Astrocyte of the spinal cord (primary cell): ENCODE data around the gene SOAT1.

Source experiments
- DNase-seq: peaks from one replicate; pipeline ENCODE4 v3.0.0; 2011; ENCODE audit warnings: low read depth, low spot score
- H3K4me3 ChIP-seq: 2 replicates; pipeline ENCODE4 v1.5.1; 2011; ENCODE audit warnings: low read depth, mild to moderate bottlenecking, low read length, moderate library complexity
- CTCF ChIP-seq: IDR thresholded peaks from 2 replicates; pipeline ENCODE4 v1.5.1; 2012; ENCODE audit warnings: low read depth, mild to moderate bottlenecking, low read length, inconsistent platforms
- in situ Hi-C: cut with HindIII; loops from 2 replicates; pipeline ENCODE4 v1.10.0; 2017; ENCODE audit warnings: low sequenced_read_pairs

Gene SOAT1

GRCh38 chr1:179325836-179326235, 32.2 kb downstream of the SOAT1 start:
- H3K4me3 ChIP-seq, result no peak overlapping the region
- in situ Hi-C loops, result no loop called here

DNA sequence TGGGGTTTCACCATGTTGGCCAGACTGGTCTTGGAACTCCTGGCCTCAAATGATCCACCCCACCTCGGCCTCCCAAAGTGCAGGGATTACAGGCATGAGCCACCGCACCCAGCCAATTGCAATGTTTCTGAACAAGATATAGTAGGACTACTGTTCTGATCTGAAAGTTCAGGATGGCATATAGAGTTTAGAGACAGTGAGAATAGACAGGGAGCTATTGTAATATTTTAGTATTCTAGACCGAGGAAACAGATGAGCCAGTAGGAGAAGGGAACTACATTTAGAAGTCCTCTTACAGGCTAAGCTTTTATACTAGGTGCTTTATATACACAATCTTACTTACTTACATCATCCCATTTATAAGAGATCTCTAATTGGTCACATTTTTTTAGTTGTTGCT, 33.1 kb downstream of the SOAT1 start:
- in situ Hi-C loops, result no loop called here

More at GRCh38 chr1:179325836-179326235, 32.2 kb downstream of the SOAT1 start:
- no peak for TF ChIP-seq CTCF
- no peak for DNase-seq

DNA sequence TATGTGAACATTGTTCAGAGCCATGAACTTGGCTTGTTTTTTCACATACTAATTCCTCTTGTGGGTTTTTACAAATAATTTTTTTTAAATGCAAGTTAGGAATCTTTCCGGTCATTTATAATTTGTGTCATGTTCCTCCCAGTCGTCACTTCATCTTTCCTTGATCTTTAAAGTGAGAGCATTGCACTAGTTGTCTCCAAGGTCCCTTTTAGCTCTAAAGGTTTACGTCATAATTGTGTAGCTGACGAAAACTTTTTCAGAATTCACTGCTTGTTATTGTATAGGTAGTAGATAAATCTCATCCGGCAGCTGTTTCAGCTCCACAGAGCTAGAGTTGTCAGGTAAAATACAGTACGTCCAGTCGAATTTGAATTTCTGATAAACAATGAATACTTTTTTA, 33.6 kb downstream of the SOAT1 start:
- H3K4me3 ChIP-seq, result no peak overlapping the region
- in situ Hi-C loops, result no loop called here
- no peak for TF ChIP-seq CTCF
- DNase-seq, result no peak

More for the DNA sequence above, 33.1 kb downstream of the SOAT1 start:
- no peak for DNase-seq
- H3K4me3 ChIP-seq, result no peak overlapping the region
- TF ChIP-seq CTCF, result no peak

GRCh38 chr1:179327679-179328078, 34.1 kb downstream of the SOAT1 start:
- in situ Hi-C loops, result no loop called here
- H3K4me3 ChIP-seq, result no peak overlapping the region
- TF ChIP-seq CTCF, result no peak
- DNase-seq, result no peak

DNA sequence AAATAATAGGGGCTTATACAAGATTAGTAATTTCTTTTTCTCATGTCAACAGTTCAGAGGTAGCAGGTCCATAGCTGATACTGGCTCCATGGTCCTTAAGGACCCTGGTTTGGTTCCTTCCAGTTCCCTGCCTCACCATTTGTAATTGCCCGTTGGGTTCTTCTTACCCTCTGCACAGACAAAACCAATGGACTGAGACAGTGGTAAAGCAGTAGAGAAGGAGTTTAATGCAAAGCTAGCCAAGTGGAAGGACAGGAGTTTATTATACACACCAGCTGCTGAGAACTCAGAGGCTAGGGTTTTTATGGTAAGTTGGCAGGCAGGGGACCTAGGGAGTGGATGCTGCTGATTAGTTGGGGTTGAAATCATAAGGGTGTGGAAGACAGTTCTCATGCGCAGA, 36.3 kb downstream of the SOAT1 start:
- H3K4me3 ChIP-seq, result no peak overlapping the region
- DNase-seq, result no peak
- TF ChIP-seq CTCF, result no peak
- in situ Hi-C loops, result no loop called here

- in situ Hi-C loops, result no loop called here
- no peak overlapping the region for H3K4me3 ChIP-seq
- DNase-seq, result no peak
- TF ChIP-seq CTCF, result no peak
These were observed 40.8 kb downstream of the SOAT1 start for GRCh38 chr1:179334440-179334839.

DNA sequence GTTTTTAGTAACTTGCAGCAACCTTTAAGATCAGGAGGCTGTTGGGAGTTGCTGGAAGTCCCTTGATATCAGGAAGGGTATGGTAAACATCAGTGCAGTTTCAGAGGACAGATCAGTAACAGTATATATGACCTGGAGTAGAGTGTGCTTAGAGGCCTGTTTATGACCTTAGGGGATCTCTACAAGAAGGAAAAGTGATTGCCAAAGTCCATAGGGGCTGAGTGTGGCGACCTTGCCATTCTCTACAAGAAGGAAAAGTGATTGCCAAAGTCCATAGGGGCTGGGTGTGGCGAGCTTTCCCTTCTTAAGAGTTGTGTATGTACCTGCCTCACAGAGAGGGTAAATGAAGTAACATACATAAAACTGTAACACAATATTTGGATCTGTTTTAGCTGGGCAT, 43.7 kb downstream of the SOAT1 start:
- DNase-seq, result no peak
- in situ Hi-C loops, result no loop called here
- H3K4me3 ChIP-seq, result no peak overlapping the region
- TF ChIP-seq CTCF, result no peak
